Neuronal stem cell (in vitro differentiated cells): ENCODE data around the gene C1orf52. TPM values are rescaled to one million over a fixed set of nuclear protein-coding genes. Genes with fewer than 3 reads are reported as not detected.
A peak's percentile ranks its signal among the peaks of the same experiment; 100 is the strongest.

ENCODE experiments used
- DNase-seq: peaks from one replicate; pipeline ENCODE4 v3.0.0-alpha.2; 2013; ENCODE audit warnings: low spot score
- H2AFZ ChIP-seq: one replicate; pipeline ENCODE4 v1.6.1; 2013; ENCODE audit warnings: mild to moderate bottlenecking, low read length, inconsistent platforms
- H2AK5ac ChIP-seq: 2 replicates; pipeline ENCODE4 v1.6.1; 2013; ENCODE audit warnings: low read depth, mild to moderate bottlenecking, inconsistent platforms, low read length, moderate library complexity, mixed read lengths
- H2BK120ac ChIP-seq: 2 replicates; pipeline ENCODE4 v1.6.1; 2013; ENCODE audit warnings: low read depth, mild to moderate bottlenecking, inconsistent platforms, low read length, moderate library complexity, mixed read lengths
- H2BK12ac ChIP-seq: one replicate; pipeline ENCODE4 v1.6.1; 2013; ENCODE audit warnings: low read length, inconsistent platforms
- H2BK15ac ChIP-seq: 2 replicates; pipeline ENCODE4 v1.6.1; 2013; ENCODE audit warnings: mild to moderate bottlenecking, low read length, inconsistent platforms, mixed read lengths
- H2BK5ac ChIP-seq: one replicate; pipeline ENCODE4 v1.6.1; 2013; ENCODE audit warnings: inconsistent platforms, mild to moderate bottlenecking, low read length, moderate library complexity
- H3K14ac ChIP-seq: one replicate; pipeline ENCODE4 v1.6.1; 2013; ENCODE audit warnings: low read length, inconsistent platforms
- H3K18ac ChIP-seq: 2 replicates; pipeline ENCODE4 v1.6.1; 2013; ENCODE audit warnings: low read length, inconsistent platforms
- H3K23ac ChIP-seq: 2 replicates; pipeline ENCODE4 v1.6.1; 2013; ENCODE audit warnings: low read depth, mild to moderate bottlenecking, mixed read lengths, low read length, inconsistent platforms; ENCODE audit not compliant: poor library complexity
- H3K27ac ChIP-seq: replicated peaks from 3 replicates; pipeline ENCODE4 v1.5.1; 2013; ENCODE audit warnings: low read length, inconsistent platforms
- H3K27me3 ChIP-seq, 3 experiments: 2 replicates each; pipeline ENCODE4 v1.6.1; 2013; ENCODE audit warnings: low read length in 3 of 3, mild to moderate bottlenecking in 2 of 3, inconsistent platforms in 1 of 3, low read depth in 1 of 3, mixed read lengths in 1 of 3, moderate library complexity in 1 of 3; ENCODE audit not compliant: control insufficient read depth in 3 of 3, insufficient read depth in 3 of 3
- H3K36me3 ChIP-seq, 2 donors: replicated peaks in 1 of 2; 2 replicates each; pipeline ENCODE4 v1.6.1; 2013; ENCODE audit warnings: low read length in 2 of 2; ENCODE audit not compliant: control insufficient read depth in 2 of 2, insufficient read depth in 2 of 2
- H3K4ac ChIP-seq: 2 replicates; pipeline ENCODE4 v1.6.1; 2013; ENCODE audit warnings: inconsistent platforms, mild to moderate bottlenecking, low read length, moderate library complexity
- H3K4me1 ChIP-seq, 2 donors: 1 replicate in 1 of 2; 2 replicates in 1 of 2; pipeline ENCODE4 v1.6.1; 2013; ENCODE audit warnings: low read length in 2 of 2, low read depth in 1 of 2; ENCODE audit not compliant: control insufficient read depth in 2 of 2, insufficient read depth in 1 of 2
- H3K4me2 ChIP-seq: one replicate; pipeline ENCODE4 v1.6.1; 2013; ENCODE audit warnings: mild to moderate bottlenecking, low read length, inconsistent platforms; ENCODE audit not compliant: insufficient read depth, poor library complexity, severe bottlenecking
- H3K4me3 ChIP-seq, 2 donors: 2 replicates each; pipeline ENCODE4 v1.5.1; 2013; ENCODE audit warnings: low read length in 2 of 2, mild to moderate bottlenecking in 2 of 2, inconsistent platforms in 1 of 2, moderate library complexity in 1 of 2
- H3K79me1 ChIP-seq: one replicate; pipeline ENCODE4 v1.6.1; 2013; ENCODE audit warnings: low read depth, mild to moderate bottlenecking, inconsistent platforms, low read length, moderate library complexity
- H3K9ac ChIP-seq: one replicate; pipeline ENCODE4 v1.6.1; 2013; ENCODE audit warnings: mild to moderate bottlenecking, low read depth, low read length, inconsistent platforms; ENCODE audit not compliant: poor library complexity
- H3K9me3 ChIP-seq, 2 donors: replicated peaks in 1 of 2; 2 replicates each; pipeline versions ENCODE3 to v1.6.1; 2013; ENCODE audit warnings: low read length in 2 of 2, mild to moderate bottlenecking in 2 of 2, inconsistent platforms in 1 of 2, low read depth in 1 of 2, mixed read lengths in 1 of 2, moderate library complexity in 1 of 2; ENCODE audit not compliant: control insufficient read depth in 2 of 2, insufficient read depth in 1 of 2
- H4K8ac ChIP-seq: one replicate; pipeline ENCODE4 v1.6.1; 2013; ENCODE audit warnings: low read depth, mild to moderate bottlenecking, inconsistent platforms, low read length, moderate library complexity
- H4K91ac ChIP-seq: one replicate; pipeline ENCODE4 v1.6.1; 2013; ENCODE audit warnings: low read length, low read depth, mild to moderate bottlenecking, inconsistent platforms; ENCODE audit not compliant: poor library complexity
- WGBS, 2 donors: extraction: QIAGEN DNeasy Blood & Tissue Kit; methylation state at CpG; one replicate each; pipeline ENCODE4 v1.1.7; 2013; ENCODE audit warnings: missing lambda C conversion rate in 2 of 2, mixed read lengths in 1 of 2; ENCODE audit not compliant: insufficient read length in 2 of 2, insufficient replicate concordance in 1 of 2; ENCODE audit errors: extremely low coverage in 2 of 2; 5-methylcytosine and 5-hydroxymethylcytosine counted together
- small RNA-seq: library from polyadenylated mRNA; stranded (forward); fragments of <200 nt; extraction: miRNeasy Mini kit (QIAGEN cat#:217004); gene quantifications from one replicate; pipeline ENCODE3, GENCODE V24; 2013; ENCODE audit not compliant: insufficient read depth

C1orf52 gene

GRCh38 chr1:85201340-85202091, 57.9 kb downstream of the C1orf52 start:
- Histone ChIP-seq H2BK12ac (peak overlapping the region; percentile 90), H3K9ac (peak overlapping the region; percentile 97), H3K4ac (peak overlapping the region; percentile 89), H4K91ac (peak overlapping the region; percentile 53), H2BK5ac (peak overlapping the region; percentile 98), H2BK120ac (peak overlapping the region; percentile 94), H3K79me1 (peaks cover 6% of the 10 kb centered on the region), H2AFZ (peak overlapping the region; percentile 98), H4K8ac (no peak overlapping the region), H3K18ac (peak overlapping the region; percentile 99), H3K4me1 (peaks cover 1 to 4% of the 10 kb centered on the region in 2 donors), H3K4me3 (peak overlapping the region; percentile 57 to 89), H2BK15ac (peak overlapping the region; percentile 75), H3K27me3 (peaks cover 0 to 42% (median 0%) of the 10 kb centered on the region in 3 experiments), H3K4me2 (peak overlapping the region; percentile 80), H3K23ac (peak overlapping the region; percentile 98), H3K36me3 (no peaks in the 10 kb centered on the region), H3K9me3 (no peaks in the 10 kb centered on the region), H3K27ac (peak overlapping the region; percentile 98), H3K14ac (peak overlapping the region; percentile 56), H2AK5ac (peak overlapping the region; percentile 96)
- DNase-seq: peak; percentile 86
- no CpG with 5 or more reads among the region's 81 CpGs for WGBS, 2 donors

- peak within 1 kb of the TSS; percentile 98 for H3K27ac ChIP-seq
- peak within 1 kb of the TSS; percentile 98 for H2BK5ac ChIP-seq
- peaks cover 1 to 4% of the 10 kb centered on the region in 2 donors for H3K4me1 ChIP-seq
- H4K8ac ChIP-seq: no peak within 1 kb of the TSS
- H3K36me3 ChIP-seq: no peaks in the 10 kb centered on the region
- H3K79me1 ChIP-seq: peaks cover 6% of the 10 kb centered on the region
- no CpG with 5 or more reads among the region's 99 CpGs for WGBS, 2 donors
- H3K9ac ChIP-seq: peak within 1 kb of the TSS; percentile 97
- peak within 1 kb of the TSS; percentile 98 for H2AFZ ChIP-seq
- H2BK12ac ChIP-seq: peak within 1 kb of the TSS; percentile 90
- peak within 1 kb of the TSS; percentile 96 for H2AK5ac ChIP-seq
- peak within 1 kb of the TSS; percentile 94 for H2BK120ac ChIP-seq
- H3K4ac ChIP-seq: peak within 1 kb of the TSS; percentile 89
- H2BK15ac ChIP-seq: peak within 1 kb of the TSS; percentile 75
- H3K23ac ChIP-seq: peak within 1 kb of the TSS; percentile 98
- H3K4me3 ChIP-seq: peak within 1 kb of the TSS; percentile 57 to 89
- no peaks in the 10 kb centered on the region for H3K9me3 ChIP-seq
- peak within 1 kb of the TSS; percentile 53 for H4K91ac ChIP-seq
- peak within 1 kb of the TSS; percentile 89 for H3K14ac ChIP-seq
- peak within 1 kb of the TSS; percentile 80 for H3K4me2 ChIP-seq
- H3K27me3 ChIP-seq: peaks cover 0 to 34% (median 0%) of the 10 kb centered on the region in 3 experiments
- peak within 1 kb of the TSS; percentile 99 for H3K18ac ChIP-seq
- DNase-seq: peak; percentile 73
Measured at GRCh38 chr1:85200463-85201339, 58.8 kb downstream of the C1orf52 start, which contains the start of gene SYDE2. TSS of gene SYDE2 (minus strand) at chr1:85201016. CDS start at chr1:85200996, 20 bp downstream.

Small RNA genes within 50 kb of the gene (small RNA-seq; reads per million reads assigned to genes)
- gene RF00019: not detected
